HepG2 (cell line): ENCODE measurements around the gene MAT2A. TPM values are rescaled to one million over a fixed set of nuclear protein-coding genes. Genes with fewer than 3 reads are reported as not detected.
A peak's percentile ranks its signal among the peaks of the same experiment; 100 is the strongest.

Experiments
- ATM ChIP-seq: fragments of 450-650 bp; IDR thresholded peaks from 2 replicates; pipeline ENCODE4 v1.7.1; 2017; ENCODE audit warnings: mild to moderate bottlenecking, borderline replicate concordance
- CSRNP1 ChIP-seq: sonication (generic); formaldehyde crosslinking; IDR thresholded peaks from 2 replicates; pipeline ENCODE4 v1.8.1; 2023; ENCODE audit warnings: mild to moderate bottlenecking, missing genetic modification reagents
- SMARCE1 ChIP-seq: fragments of 450-650 bp; IDR thresholded peaks from 2 replicates; pipeline ENCODE4 v1.6.1; 2017; ENCODE audit warnings: borderline replicate concordance
- STAT5B ChIP-seq: sonication (generic); formaldehyde crosslinking; IDR thresholded peaks from 2 replicates; pipeline ENCODE4 v1.4.0; 2020; ENCODE audit warnings: missing genetic modification reagents
- THAP11 ChIP-seq: IDR thresholded peaks from 2 replicates; pipeline ENCODE4 v1.6.1; 2016; ENCODE audit warnings: missing biosample characterization, missing genetic modification reagents
- WIZ ChIP-seq: sonication (generic); formaldehyde crosslinking; IDR thresholded peaks from 2 replicates; pipeline ENCODE4 v1.5.1; 2020; ENCODE audit warnings: mild to moderate bottlenecking, missing genetic modification reagents
- XBP1 ChIP-seq: sonication (generic); formaldehyde crosslinking; IDR thresholded peaks from 2 replicates; pipeline ENCODE4 v1.5.0; 2020; ENCODE audit warnings: missing genetic modification reagents
- ZHX2 ChIP-seq, 2 experiments: sonication (generic) in 1 of 2; formaldehyde crosslinking in 1 of 2; IDR thresholded peaks; 2 replicates each; pipeline versions ENCODE4 v1.6.1 to v1.9.0; 2014 to 2022; ENCODE audit warnings: antibody characterized with exemption in 1 of 2, borderline replicate concordance in 1 of 2, inconsistent platforms in 1 of 2, low read depth in 1 of 2, missing genetic modification reagents in 1 of 2
- ZNF616 ChIP-seq: sonication (generic); formaldehyde crosslinking; IDR thresholded peaks from 2 replicates; pipeline ENCODE4 v1.5.0; 2020; ENCODE audit warnings: low read depth, mild to moderate bottlenecking, missing genetic modification reagents
- ZNF710 ChIP-seq: sonication (generic); formaldehyde crosslinking; IDR thresholded peaks from 2 replicates; pipeline ENCODE4 v1.5.0; 2020; ENCODE audit warnings: mild to moderate bottlenecking, missing genetic modification reagents, borderline replicate concordance
- ZSCAN25 ChIP-seq: sonication (generic); formaldehyde crosslinking; IDR thresholded peaks from 2 replicates; pipeline ENCODE4 v1.8.0; 2022; ENCODE audit warnings: mild to moderate bottlenecking, missing genetic modification reagents
- polyA plus RNA-seq, 8 experiments: library from polyadenylated mRNA; depleted of rRNA in 3 of 8; stranded (reverse) in 7 of 8; unstranded in 1 of 8; fragments of >200 nt; fragmentation: Illumina TruSeq in 4 of 8; extraction: Trizol in 4 of 8; gene quantifications; 2 replicates each; pipeline versions ENCODE4 v1.2.1 to v1.2.3, GENCODE V29; 2011 to 2016; ENCODE audit warnings: low read depth in 4 of 8, missing spikeins in 1 of 8, mixed read lengths in 1 of 8; ENCODE audit not compliant: insufficient read depth in 1 of 8
- total RNA-seq, 5 experiments: library from RNA; depleted of rRNA; stranded (reverse); fragments of >200 nt; fragmentation: Illumina TruSeq; extraction: Trizol; gene quantifications; 2 replicates each; pipeline ENCODE4 v1.2.3, GENCODE V29; 2016; ENCODE audit warnings: low read depth in 1 of 5
- TF ChIP-seq, protein P1 (sequence below): sonication (generic); formaldehyde crosslinking; IDR thresholded peaks from 2 replicates; pipeline ENCODE4 v1.8.0; 2022; ENCODE audit warnings: mild to moderate bottlenecking, missing genetic modification reagents; ENCODE audit not compliant: insufficient replicate concordance
- TF ChIP-seq, protein P2 (sequence below): sonication (generic); formaldehyde crosslinking; conservative IDR thresholded peaks from 2 replicates; pipeline ENCODE4 v1.4.0; 2020; ENCODE audit warnings: mild to moderate bottlenecking, missing genetic modification reagents, moderate library complexity

The MAT2A gene
- total and polyA plus RNA-seq, 2 of the 13 experiments (the other 11 are each of a cell fraction or from before 2014, with no cell fraction given) = 155 to 331 TPM

DNA sequence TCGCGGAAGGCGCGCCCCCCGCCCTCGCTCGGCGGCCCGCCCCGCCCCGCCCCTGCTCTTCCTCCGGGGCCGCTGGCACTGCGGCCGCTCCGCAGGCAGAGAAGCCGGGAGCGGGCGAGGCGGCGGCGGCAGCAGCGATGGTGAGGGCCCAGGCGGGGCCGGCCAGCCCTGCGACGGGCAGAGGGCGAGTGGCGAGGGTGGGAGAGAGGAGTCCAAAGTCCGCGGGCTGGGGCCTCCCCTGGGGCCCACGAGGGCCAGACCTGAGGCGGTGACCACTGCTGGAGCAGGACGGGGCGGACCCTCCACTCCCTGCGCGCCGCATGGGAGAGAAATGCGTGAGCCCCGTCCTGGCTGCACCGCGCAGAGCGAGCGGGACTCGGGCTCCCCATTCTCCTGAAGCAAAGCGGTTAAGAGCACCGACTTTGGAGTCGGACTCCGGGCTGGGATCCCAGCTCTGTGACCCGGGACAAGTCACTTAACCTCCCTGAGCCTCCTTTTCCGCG is 45.4 kb downstream of the MAT2A start, which contains the start of gene VAMP5 (continued):
- TF ChIP-seq ZHX2 (IDR thresholded peaks at IDR 0.05; ENCODE audit: low read depth) = no peak
- no peak; the same call in 1 of the 2 replicates for TF ChIP-seq ZHX2 (CRISPR knock-in tag; IDR thresholded peaks at IDR 0.05; ENCODE audit: borderline replicate concordance)
- TF ChIP-seq ZSCAN25 (CRISPR knock-in tag) = peak; percentile 98
- TF ChIP-seq, protein P1, sequence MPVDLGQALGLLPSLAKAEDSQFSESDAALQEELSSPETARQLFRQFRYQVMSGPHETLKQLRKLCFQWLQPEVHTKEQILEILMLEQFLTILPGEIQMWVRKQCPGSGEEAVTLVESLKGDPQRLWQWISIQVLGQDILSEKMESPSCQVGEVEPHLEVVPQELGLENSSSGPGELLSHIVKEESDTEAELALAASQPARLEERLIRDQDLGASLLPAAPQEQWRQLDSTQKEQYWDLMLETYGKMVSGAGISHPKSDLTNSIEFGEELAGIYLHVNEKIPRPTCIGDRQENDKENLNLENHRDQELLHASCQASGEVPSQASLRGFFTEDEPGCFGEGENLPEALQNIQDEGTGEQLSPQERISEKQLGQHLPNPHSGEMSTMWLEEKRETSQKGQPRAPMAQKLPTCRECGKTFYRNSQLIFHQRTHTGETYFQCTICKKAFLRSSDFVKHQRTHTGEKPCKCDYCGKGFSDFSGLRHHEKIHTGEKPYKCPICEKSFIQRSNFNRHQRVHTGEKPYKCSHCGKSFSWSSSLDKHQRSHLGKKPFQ (CRISPR knock-in tag) = no peak
- no peak; the same call in 1 of the 2 replicates for TF ChIP-seq WIZ (CRISPR knock-in tag)
- TF ChIP-seq THAP11 (CRISPR knock-in tag) = peak; percentile 7; the same call in 1 of the 2 replicates
- TF ChIP-seq, protein P2, sequence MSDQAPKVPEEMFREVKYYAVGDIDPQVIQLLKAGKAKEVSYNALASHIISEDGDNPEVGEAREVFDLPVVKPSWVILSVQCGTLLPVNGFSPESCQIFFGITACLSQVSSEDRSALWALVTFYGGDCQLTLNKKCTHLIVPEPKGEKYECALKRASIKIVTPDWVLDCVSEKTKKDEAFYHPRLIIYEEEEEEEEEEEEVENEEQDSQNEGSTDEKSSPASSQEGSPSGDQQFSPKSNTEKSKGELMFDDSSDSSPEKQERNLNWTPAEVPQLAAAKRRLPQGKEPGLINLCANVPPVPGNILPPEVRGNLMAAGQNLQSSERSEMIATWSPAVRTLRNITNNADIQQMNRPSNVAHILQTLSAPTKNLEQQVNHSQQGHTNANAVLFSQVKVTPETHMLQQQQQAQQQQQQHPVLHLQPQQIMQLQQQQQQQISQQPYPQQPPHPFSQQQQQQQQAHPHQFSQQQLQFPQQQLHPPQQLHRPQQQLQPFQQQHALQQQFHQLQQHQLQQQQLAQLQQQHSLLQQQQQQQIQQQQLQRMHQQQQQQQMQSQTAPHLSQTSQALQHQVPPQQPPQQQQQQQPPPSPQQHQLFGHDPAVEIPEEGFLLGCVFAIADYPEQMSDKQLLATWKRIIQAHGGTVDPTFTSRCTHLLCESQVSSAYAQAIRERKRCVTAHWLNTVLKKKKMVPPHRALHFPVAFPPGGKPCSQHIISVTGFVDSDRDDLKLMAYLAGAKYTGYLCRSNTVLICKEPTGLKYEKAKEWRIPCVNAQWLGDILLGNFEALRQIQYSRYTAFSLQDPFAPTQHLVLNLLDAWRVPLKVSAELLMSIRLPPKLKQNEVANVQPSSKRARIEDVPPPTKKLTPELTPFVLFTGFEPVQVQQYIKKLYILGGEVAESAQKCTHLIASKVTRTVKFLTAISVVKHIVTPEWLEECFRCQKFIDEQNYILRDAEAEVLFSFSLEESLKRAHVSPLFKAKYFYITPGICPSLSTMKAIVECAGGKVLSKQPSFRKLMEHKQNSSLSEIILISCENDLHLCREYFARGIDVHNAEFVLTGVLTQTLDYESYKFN (CRISPR knock-in tag) = peak; percentile 92
- TF ChIP-seq ZNF710 (CRISPR knock-in tag) = no peak; the same call in 1 of the 2 replicates
- TF ChIP-seq ATM = no peak
- no peak for TF ChIP-seq SMARCE1
- no peak; the same call in 1 of the 2 replicates for TF ChIP-seq XBP1 (CRISPR knock-in tag)
- no peak for TF ChIP-seq STAT5B
- peak; percentile 85; the same call in 1 of the 2 replicates for TF ChIP-seq CSRNP1
- peak; percentile 67 for TF ChIP-seq ZNF616 (CRISPR knock-in tag)
